Measurements from ENCODE around the gene PIBF1. TPM values are rescaled to one million over a fixed set of nuclear protein-coding genes. Genes with fewer than 3 reads are reported as not detected.
"Not testable (repeated sequence)": the region's sequence is repeated elsewhere in the genome, so short reads cannot be mapped to it uniquely, and the experiment has no call there.

Gene PIBF1
- total RNA-seq, 2 experiments from 2014 or later = 24.3 to 24.7 TPM

GRCh38 chr13:73039201-73040108 is 257.5 kb downstream of the PIBF1 start:
- CTCF ChIA-PET = interaction anchor here (1.0 kb wide), 1 partner anchor 18 kb away, joined by 4 read pairs; no protein-coding TSS in a partner anchor

GRCh38 chr13:73040484-73040883 is 258.6 kb downstream of the PIBF1 start:
- Mint-ChIP-seq H3K27me3 (no peaks in the 10 kb centered on the region), H3K4me3 (no peak overlapping the region), H3K9me3 (no peaks in the 10 kb centered on the region), H3K4me1 (ENCODE audit: low read depth) (no peaks in the 10 kb centered on the region), H3K36me3 (no peaks in the 10 kb centered on the region), H3K27ac (no peak overlapping the region)
- no peak for DNase-seq
- POLR2A ChIA-PET = no interaction called here
- intact Hi-C loops (cut with micrococcal nuclease) = no loop called here
- CTCF ChIA-PET = interaction anchor here (1.0 kb wide), 1 partner anchor 17 kb away, joined by 4 read pairs; no protein-coding TSS in a partner anchor

More at GRCh38 chr13:73039201-73040108, 257.5 kb downstream of the PIBF1 start:
- no peaks in the 10 kb centered on the region for H3K36me3 Mint-ChIP-seq
- POLR2A ChIA-PET = no interaction called here
- H3K9me3 Mint-ChIP-seq = no peaks in the 10 kb centered on the region
- H3K4me3 Mint-ChIP-seq = no peak overlapping the region
- H3K27ac Mint-ChIP-seq = no peak overlapping the region
- DNase-seq = no peak
- no peaks in the 10 kb centered on the region for H3K4me1 Mint-ChIP-seq (ENCODE audit: low read depth)
- no peaks in the 10 kb centered on the region for H3K27me3 Mint-ChIP-seq
- intact Hi-C loops (cut with micrococcal nuclease) = no loop called here

DNA sequence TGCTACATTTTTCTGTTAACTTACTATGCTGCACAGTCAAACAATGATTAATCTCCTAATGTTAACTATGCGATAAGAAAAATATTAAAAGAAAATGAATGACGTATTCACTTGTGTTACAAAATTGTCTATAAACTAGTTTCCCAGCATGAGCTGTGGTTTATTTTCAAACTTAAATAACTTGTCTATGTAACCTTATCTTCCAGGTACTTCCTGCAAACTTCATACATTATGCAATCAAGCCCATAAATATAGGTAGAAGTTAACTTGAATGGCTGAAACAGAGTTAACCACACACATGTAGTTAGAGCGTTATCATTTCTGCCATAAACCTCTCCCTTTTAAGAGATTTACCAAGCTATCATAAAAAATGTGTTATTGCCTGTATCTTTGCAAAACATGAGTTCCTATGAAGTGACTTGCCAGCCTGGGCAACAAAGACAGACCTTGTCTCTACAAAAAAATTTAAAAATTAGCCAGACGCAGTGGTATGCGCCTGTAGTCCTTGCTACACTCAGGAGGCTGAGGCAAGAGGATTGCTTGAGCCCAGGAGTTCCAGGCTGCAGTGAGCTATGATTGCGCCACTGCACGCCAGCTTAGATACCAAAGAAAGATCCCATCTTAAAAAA is 259.1 kb downstream of the PIBF1 start:
- Mint-ChIP-seq H3K36me3 (no peaks in the 10 kb centered on the region), H3K27ac (no peak overlapping the region), H3K27me3 (no peaks in the 10 kb centered on the region), H3K4me3 (no peak overlapping the region), H3K4me1 (ENCODE audit: low read depth) (no peaks in the 10 kb centered on the region), H3K9me3 (no peaks in the 10 kb centered on the region)
- ChIA-PET CTCF (interaction anchor here (1.0 kb wide), 1 partner anchor 16 kb away, joined by 4 read pairs; no protein-coding TSS in a partner anchor), POLR2A (no interaction called here)
- no peak for DNase-seq
- intact Hi-C loops (cut with micrococcal nuclease) = no loop called here

DNA sequence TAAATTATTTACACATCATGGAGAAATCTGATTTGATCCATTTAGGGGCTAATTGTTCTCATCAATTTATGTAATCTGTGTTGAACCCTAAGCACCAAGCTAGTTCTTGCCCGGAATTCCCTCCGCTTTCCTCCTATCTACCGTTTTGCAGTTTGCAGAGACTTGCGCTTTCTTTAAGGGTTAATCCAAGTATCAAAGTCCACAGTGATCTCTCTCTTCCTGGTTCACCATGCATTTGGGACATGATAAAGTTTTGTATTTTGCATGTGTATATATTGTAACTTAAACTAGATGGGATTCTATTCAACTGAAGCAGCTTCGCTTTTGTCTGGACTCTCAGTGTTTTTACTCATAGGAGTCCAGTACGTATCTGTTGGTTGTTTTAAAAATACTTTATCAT is 263.1 kb downstream of the PIBF1 start:
- CTCF ChIA-PET = interaction anchor here (1.1 kb wide), 1 partner anchor 13 kb away, joined by 3 read pairs; the partner anchor contains the start of gene KLF5

GRCh38 chr13:73048615-73049014 is 266.7 kb downstream of the PIBF1 start:
- H3K27me3 Mint-ChIP-seq; H3K9me3 Mint-ChIP-seq; H3K27ac Mint-ChIP-seq; intact Hi-C loops (cut with micrococcal nuclease); H3K4me1 Mint-ChIP-seq (ENCODE audit: low read depth); DNase-seq; H3K36me3 Mint-ChIP-seq; CTCF ChIA-PET; H3K4me3 Mint-ChIP-seq: not testable (repeated sequence)
- POLR2A ChIA-PET = interaction anchor here (0.6 kb wide), 1 partner anchor 179 kb away, joined by 3 read pairs; no protein-coding TSS in a partner anchor

More for the DNA sequence above, 263.1 kb downstream of the PIBF1 start:
- POLR2A ChIA-PET = no interaction called here
- Mint-ChIP-seq H3K27me3 (no peaks in the 10 kb centered on the region), H3K4me3 (no peak overlapping the region), H3K27ac (no peak overlapping the region), H3K9me3 (no peaks in the 10 kb centered on the region), H3K4me1 (ENCODE audit: low read depth) (no peaks in the 10 kb centered on the region), H3K36me3 (no peaks in the 10 kb centered on the region)
- DNase-seq = no peak
- intact Hi-C loops (cut with micrococcal nuclease) = no loop called here

- Mint-ChIP-seq H3K4me3 (no peak overlapping the region), H3K4me1 (ENCODE audit: low read depth) (peaks cover 8% of the 10 kb centered on the region), H3K27ac (no peak overlapping the region), H3K9me3 (no peaks in the 10 kb centered on the region), H3K27me3 (peaks cover 16% of the 10 kb centered on the region), H3K36me3 (no peaks in the 10 kb centered on the region)
- ChIA-PET POLR2A (no interaction called here), CTCF (no interaction called here)
- no peak for DNase-seq
- intact Hi-C loops (cut with micrococcal nuclease) = loop anchor here (5.0 to 10.0 kb wide), 2 partner anchors 330 to 1078 kb away; partner anchors contain the start of genes BORA, KLF12 and MZT1
Observed at GRCh38 chr13:73054712-73055111, 272.8 kb downstream of the PIBF1 start.

DNA sequence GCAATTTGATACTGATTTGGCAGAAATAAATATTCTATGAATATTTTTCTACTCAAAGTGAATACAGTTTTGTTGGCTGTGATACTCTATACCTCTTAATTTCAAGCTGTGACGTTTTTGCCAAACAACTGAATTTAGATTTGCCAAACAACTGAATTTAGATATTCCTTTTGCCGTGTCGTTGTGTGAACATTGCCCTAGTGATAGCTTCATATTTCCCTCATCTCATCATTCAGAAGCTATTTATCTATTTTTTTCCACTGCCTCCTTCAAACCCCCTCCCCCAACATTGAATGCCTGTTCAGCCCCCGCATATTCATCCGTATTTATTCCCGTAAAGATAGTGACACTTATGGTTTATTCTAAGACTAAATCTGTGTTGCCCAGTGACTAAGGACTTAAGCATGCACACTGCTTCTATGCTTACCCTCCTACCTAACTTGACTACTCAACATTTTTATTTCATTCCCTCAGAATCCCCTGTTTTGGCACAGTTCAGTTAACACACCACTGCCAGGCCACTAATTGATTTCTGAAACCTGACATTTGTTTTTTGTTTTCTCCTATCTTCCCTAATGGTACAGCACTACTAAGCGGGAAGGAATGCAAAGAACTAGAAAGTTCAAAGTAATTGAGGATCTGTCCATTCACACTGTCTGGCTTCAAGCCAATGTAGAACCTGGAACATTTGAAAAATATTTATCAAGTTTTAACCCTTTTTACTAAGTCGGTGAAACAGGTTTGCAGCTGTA is 274.1 kb downstream of the PIBF1 start:
- Mint-ChIP-seq H3K27ac (no peak overlapping the region), H3K27me3 (peaks cover 16% of the 10 kb centered on the region), H3K36me3 (no peaks in the 10 kb centered on the region), H3K4me1 (ENCODE audit: low read depth) (peaks cover 17% of the 10 kb centered on the region), H3K9me3 (no peaks in the 10 kb centered on the region), H3K4me3 (no peak overlapping the region)
- intact Hi-C loops (cut with micrococcal nuclease) = loop anchor here (5.0 to 10.0 kb wide), 2 partner anchors 331 to 1076 kb away; partner anchors contain the start of genes BORA, KLF12 and MZT1
- ChIA-PET CTCF (interaction anchor here (1.0 kb wide), 1 partner anchor 217 kb away, joined by 3 read pairs; no protein-coding TSS in a partner anchor), POLR2A (no interaction called here)
- DNase-seq = no peak

DNA sequence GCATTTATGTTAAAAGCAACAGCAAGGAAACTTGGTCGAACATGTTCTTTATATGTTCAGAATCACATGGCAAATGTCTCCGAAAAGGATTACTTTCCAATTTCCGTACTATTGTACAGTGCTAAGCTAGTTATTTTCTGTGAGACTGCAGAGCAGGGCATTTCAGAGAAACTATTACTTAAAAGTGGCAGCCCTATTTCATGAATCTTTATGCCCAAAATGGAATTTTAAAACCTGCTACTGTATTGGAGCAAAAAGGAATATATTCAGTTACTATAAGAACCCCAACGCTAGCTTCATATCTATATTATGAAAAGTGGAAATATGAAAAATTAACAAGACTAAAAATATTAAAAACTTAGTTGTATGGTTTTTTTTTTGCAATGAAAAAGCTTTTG is 274.6 kb downstream of the PIBF1 start:
- H3K4me3 Mint-ChIP-seq = no peak overlapping the region
- intact Hi-C loops (cut with micrococcal nuclease) = loop anchor here (5.0 to 10.0 kb wide), 2 partner anchors 332 to 1076 kb away; partner anchors contain the start of genes BORA, KLF12 and MZT1
- CTCF ChIA-PET = interaction anchor here (0.9 to 1.0 kb wide), 3 partner anchors 13 to 218 kb away, joined by 3 to 4 read pairs (median 3); no protein-coding TSS in a partner anchor

GRCh38 chr13:73057284-73058063 is 275.5 kb downstream of the PIBF1 start:
- ChIA-PET CTCF (interaction anchor here (0.9 to 1.1 kb wide), 4 partner anchors 12 to 650 kb away, joined by 3 to 4 read pairs (median 4); no protein-coding TSS in a partner anchor), POLR2A (no interaction called here)
- peaks cover 16% of the 10 kb centered on the region for H3K27me3 Mint-ChIP-seq
- no peak overlapping the region for H3K27ac Mint-ChIP-seq
- H3K4me3 Mint-ChIP-seq = peak overlapping the region; percentile 75
- no peaks in the 10 kb centered on the region for H3K36me3 Mint-ChIP-seq
- DNase-seq = no peak
- intact Hi-C loops (cut with micrococcal nuclease) = loop anchor here (1.0 to 10.0 kb wide), 6 partner anchors 166 to 1075 kb away; partner anchors contain the start of genes BORA, KLF12, MZT1 and PIBF1
- H3K9me3 Mint-ChIP-seq = no peaks in the 10 kb centered on the region
- peaks cover 17% of the 10 kb centered on the region for H3K4me1 Mint-ChIP-seq (ENCODE audit: low read depth)

More for the DNA sequence above, 274.6 kb downstream of the PIBF1 start:
- no peaks in the 10 kb centered on the region for H3K36me3 Mint-ChIP-seq
- peaks cover 17% of the 10 kb centered on the region for H3K4me1 Mint-ChIP-seq (ENCODE audit: low read depth)
- H3K9me3 Mint-ChIP-seq = no peaks in the 10 kb centered on the region
- peaks cover 16% of the 10 kb centered on the region for H3K27me3 Mint-ChIP-seq
- H3K27ac Mint-ChIP-seq = no peak overlapping the region
- DNase-seq = no peak
- POLR2A ChIA-PET = no interaction called here

GRCh38 chr13:73058064-73058313 is 276.1 kb downstream of the PIBF1 start:
- H3K9me3 Mint-ChIP-seq = no peaks in the 10 kb centered on the region
- H3K36me3 Mint-ChIP-seq = no peaks in the 10 kb centered on the region
- H3K27me3 Mint-ChIP-seq = peaks cover 16% of the 10 kb centered on the region
- H3K4me1 Mint-ChIP-seq (ENCODE audit: low read depth) = peaks cover 17% of the 10 kb centered on the region
- no peak overlapping the region for H3K27ac Mint-ChIP-seq
- H3K4me3 Mint-ChIP-seq = peak overlapping the region; percentile 75
- intact Hi-C loops (cut with micrococcal nuclease) = loop anchor here (1.0 to 10.0 kb wide), 6 partner anchors 165 to 1074 kb away; partner anchors contain the start of genes BORA, KLF12, MZT1 and PIBF1
- no peak for DNase-seq
- ChIA-PET POLR2A (no interaction called here), CTCF (interaction anchor here (0.9 to 1.2 kb wide), 3 partner anchors 13 to 649 kb away, joined by 3 to 4 read pairs (median 3); no protein-coding TSS in a partner anchor)

- H3K36me3 Mint-ChIP-seq = no peaks in the 10 kb centered on the region
- no peak overlapping the region for H3K27ac Mint-ChIP-seq
- peaks cover 16% of the 10 kb centered on the region for H3K27me3 Mint-ChIP-seq
- H3K4me3 Mint-ChIP-seq = peak overlapping the region; percentile 75
- CTCF ChIA-PET = interaction anchor here (0.9 to 1.2 kb wide), 3 partner anchors 14 to 649 kb away, joined by 3 to 4 read pairs (median 3); no protein-coding TSS in a partner anchor
- intact Hi-C loops (cut with micrococcal nuclease) = loop anchor here (1.0 to 10.0 kb wide), 6 partner anchors 165 to 1074 kb away; partner anchors contain the start of genes BORA, KLF12, MZT1 and PIBF1
- no peaks in the 10 kb centered on the region for H3K9me3 Mint-ChIP-seq
- peaks cover 17% of the 10 kb centered on the region for H3K4me1 Mint-ChIP-seq (ENCODE audit: low read depth)
- DNase-seq = no peak
- POLR2A ChIA-PET = no interaction called here
Observed at GRCh38 chr13:73058432-73058735, 276.5 kb downstream of the PIBF1 start.

All from activated CD4-positive, alpha-beta memory T cell treated with anti-CD3 and anti-CD28 coated beads for 36 hours (primary cell).